Stimulated activated CD8-positive, alpha-beta memory T cell treated with anti-CD3 and anti-CD28 coated beads, Interleukin-7, amount 100 ng/mL, for 4 hours (primary cell): ENCODE results near the gene TSPAN4.

Source experiments
- DNase-seq, 2 donors: peaks; one replicate each; pipeline ENCODE4 v3.0.0-alpha.2; 2020; ENCODE audit warnings: low read depth in 2 of 2

Gene TSPAN4

DNA sequence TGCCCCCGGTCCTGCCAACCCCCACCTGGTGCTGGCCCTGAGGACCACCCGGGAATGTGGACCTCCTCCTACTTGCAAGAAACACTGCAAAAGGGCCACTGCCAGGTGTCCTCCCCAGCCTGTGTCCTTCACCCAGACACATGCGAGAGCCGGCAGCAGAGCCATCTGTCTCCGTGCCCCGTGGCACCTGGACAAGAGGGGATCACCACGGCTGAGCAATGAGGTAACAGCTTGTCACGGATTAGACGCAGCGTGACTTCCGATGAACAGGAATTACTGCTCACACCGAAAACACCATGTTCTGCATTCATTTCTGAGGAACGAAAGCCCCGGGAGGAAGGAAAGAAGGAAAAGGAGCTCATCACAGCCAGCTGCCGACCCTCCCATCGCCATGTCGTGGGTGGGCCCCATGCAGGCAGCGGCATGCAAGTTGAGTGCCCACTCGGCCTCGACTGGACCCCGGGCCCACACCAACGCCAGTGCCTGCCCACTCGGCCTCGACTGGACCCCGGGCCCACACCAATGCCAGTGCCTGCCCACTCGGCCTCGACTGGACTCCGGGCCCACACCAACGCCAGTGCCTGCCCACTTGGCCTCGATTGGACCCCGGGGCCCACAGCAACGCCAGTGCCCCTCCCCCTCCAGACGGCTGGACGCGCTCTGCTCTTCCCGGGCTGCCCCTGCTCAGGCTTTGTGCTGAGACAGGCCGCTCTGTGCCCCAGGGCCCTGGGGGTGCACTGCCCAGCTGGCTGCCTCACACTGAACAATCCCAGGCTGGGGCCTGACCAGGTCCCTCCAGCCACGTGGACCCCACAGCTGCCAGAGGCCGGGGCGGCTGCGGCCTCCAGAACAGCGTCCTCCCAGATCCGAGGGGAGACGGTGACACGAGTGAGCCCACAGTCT, 45.9 kb downstream of the TSPAN4 start:
- no peak for DNase-seq

DNA sequence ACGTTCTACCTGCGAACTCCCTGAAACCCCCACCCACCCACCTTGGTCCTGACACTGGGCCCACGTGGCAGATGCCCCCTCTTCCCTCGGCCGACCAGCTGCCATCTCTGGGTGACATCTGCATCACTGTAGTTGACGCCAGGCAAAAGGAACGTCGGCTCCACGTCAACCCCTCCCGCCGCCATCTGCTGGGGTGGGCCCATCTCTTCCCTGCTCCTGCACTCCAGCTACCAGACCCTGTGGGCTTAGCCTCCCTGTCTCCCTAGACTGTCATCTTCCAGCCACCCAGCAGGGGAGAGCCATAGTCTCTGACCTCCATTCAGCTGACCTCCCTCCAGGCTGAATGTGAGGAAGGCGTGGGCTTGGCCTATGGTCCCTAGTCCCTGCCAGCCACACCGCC, 46.6 kb downstream of the TSPAN4 start:
- DNase-seq, result no peak

DNA sequence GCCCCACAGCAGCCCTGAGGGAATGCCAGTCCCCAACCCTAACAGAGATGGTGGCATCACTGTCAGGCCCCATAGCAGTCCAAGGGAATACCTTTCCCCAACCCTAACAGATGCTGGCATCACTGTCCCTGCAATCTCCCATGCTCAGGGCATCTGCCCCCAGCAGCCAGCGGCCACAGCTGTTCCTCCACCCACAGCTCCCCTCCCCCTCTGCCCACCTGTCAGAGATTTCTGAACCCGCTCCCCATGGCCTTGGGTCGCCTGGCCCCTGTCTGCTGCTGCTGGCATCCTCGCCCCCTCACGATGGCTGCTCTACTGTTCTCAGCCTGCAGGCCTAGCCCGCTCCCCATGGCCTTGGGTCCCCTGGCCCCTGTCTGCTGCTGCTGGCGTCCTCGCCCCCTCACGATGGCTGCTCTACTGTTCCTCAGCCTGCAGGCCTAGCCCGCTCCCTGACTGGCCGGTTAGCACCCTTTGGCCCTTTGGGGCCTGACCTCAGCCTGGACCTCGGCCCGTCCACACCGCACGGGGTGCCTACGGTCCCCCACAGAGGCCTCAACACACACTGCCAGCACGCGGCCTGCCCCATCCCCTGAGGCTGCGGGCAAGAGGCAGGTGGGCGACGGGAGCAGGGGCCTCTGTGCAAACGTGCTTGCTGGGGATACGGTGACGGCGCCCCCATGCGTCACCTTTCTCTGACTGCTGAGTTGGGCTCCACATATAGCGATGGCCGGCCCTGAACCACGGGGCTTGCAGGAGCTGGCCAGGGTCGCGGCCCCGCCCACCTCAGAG, 47.2 kb downstream of the TSPAN4 start:
- DNase-seq, result no peak

DNA sequence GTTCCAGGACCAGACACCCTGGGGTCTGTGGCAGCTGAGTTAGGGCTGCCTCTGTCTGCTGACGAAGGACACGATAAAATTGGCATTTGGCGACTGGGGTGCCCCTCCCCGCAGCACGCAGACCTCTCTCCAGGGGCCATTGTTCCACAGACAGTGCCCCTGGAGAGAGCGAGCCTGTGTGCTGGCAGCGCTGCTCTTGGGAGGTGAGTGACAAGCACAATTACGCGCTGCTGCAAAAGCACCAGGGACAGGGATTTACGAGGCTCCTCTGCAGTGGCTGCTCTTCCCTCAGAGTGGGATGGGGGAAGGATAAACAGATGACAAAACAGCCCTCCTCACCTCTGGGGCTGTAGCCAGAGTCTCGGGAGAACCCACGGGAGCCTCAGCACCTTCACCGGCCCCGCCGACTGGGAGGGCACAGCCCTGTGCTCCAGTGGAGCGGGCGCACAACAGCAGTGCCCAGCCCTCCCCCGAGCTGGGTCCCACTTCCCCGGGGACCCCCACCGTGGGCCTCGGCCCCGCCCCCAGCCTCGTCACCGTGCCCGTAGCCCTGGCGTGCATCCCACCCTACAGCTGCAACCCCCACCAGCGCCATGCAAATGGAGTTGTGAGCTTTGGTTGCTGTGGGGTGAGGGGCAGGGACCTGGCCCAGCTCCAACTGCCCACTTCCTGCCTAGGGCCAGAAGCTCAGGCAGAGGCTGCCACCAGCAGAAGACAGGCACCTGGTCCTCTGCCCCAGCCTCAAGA, 48.3 kb downstream of the TSPAN4 start:
- DNase-seq, result no peak

DNA sequence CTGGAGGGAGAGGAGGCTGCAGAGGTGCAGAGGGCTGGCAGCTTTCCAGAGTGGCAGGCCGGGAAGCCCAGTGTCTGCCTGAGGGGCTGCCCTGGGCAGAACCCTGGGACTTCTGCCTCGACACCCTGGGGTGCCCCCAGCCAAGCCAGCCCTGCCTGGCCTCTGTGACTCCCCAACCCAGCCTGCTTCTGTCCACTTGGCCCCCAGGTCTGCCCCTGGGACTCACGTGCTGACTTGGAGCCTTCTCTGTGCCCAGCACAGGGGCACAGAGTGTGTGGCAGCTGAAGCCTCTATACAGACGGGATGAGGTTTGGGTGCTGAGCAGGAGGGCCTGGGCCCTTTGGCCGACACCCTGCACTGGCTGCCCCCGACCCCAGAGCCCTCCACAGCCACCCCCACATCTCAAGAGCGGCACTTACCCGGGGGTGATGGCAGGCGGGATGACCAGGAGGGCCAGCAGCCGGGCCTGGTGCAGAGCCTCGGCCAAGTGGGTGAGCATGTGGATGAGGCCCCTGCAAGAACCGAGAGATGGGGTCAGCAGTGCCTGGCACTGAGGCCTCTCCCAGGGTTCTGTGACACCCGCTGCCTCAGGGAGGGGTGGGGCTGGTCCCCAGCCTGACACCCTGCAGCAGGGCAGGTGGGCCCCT, 50.5 kb downstream of the TSPAN4 start:
- no peak for DNase-seq

DNA sequence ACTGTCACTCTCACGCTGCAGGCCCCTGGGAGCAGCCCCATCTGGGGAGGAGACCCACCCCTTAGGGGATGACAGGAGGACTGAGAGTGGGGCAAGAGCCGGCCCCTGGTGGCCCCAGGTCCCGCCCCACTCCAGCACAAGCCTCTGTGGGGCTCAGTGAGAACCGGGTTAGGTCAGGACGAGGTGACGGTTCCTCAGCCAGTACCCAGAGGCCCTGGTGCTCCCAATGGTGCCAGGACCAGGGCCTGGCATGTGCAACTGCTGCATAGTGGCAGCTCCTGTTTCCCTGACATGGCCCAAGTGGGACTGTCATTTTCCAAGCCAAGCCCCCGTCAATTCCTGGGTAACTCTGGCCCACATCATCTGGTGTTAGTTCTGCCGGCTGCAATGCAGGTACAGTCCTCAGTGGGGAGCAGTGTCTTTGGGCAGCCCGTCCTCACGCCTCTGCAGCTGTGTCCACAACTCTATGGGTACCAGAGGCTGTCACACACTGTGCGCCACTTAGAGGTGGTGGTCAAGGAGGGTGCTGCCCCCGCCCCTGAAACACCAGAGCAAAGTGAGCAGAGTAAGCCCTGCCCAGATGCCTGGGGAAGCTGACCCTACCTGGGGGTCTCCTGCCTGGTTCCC, 52.0 kb downstream of the TSPAN4 start:
- DNase-seq, result no peak

DNA sequence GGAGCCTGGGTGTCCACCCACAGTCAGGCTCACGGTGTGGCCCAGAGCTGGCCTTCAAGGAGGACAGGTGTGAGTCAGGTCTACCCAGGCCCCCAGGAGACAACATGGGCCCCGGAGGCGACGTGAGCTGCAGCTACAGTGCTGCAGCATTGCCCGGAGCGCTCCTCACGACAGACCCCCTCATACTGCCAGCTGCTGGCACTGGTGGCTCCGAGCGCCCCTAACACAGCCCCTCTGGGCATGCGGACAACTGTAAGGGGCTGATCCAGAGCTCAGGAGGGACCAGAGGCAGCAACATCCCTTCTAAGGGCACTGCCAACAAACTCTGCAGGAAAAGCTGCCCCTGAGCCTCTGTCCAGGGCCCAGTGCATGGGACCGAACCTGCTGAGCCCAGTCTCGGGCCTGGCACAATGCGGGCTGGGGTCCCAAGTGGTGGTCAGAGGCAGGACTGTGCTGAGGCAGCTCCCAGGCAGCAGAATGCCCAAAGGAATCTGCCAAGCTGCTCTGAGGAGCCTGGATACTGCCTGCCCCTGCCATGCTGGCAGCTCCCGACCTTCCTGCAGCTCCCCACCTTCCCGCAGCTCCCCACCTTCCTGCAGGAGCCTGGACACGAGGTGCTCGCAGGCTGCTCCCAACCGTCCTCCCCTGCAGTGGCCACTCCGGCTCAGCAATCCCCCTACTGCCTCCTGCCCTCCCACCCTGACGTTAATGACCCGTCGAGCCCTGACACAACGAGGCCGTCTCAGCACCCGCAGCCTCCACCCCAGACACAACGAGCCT, 52.9 kb downstream of the TSPAN4 start:
- no peak for DNase-seq

DNA sequence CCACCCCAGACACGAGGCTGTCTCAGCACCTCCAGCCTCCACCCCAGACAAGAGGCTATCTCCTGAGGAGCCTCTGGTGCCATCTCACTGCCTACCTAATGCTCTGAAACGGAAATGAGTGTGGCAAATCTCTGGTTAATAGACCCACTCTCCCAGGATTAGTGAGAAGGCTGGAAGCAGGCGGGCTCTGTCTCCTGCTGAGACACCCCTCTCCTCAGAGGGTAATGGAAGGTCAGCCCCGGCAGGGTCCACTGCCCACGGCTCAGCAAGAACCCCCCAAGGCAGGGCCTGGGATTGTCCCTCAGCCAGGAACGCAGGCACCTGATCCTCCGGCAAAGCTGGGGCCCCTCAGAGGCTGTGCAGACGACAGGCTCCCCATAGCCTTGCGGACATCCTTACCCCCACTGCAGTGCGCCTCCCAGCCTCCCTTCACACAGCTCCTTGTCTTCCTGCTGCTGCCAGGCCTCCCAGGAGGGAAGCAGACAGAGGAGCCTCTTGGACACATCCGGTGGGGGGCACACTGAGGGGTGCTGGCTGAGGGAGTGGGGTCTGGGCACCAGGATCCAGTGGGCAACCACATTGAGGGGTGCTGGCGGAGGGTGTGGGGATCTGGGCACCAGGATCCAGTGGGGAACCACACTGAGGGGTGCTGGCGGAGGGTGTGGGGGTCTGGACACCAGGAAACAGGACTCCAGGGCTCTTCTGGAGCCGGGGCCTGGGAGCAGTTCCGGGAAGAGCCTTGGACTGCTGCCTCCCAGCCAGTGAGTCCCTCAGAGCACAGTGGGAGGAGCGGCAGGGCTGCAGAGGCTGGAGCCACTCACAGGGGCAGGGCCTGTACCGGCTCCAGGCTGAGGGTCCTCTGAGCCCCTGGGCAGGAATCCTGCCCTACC, 54.8 kb downstream of the TSPAN4 start:
- no peak for DNase-seq

DNA sequence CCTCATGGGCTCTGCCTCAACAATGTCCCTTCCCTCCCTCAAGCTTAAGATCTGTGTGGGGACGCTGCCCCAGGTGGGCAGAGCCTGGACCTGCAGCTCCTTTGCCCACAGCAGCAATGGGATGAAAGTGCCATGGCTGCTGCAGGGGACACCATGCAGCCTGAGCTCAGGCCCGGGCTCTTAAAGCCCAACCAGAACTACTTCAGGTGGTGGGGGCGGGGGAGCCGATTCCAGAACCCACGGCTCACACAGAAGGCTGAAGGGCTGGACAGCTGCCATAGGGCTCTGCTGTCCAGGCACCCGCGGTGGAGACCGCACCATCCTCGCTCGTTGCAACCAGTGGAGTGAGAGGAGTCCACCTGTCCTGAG, 55.5 kb downstream of the TSPAN4 start:
- no peak for DNase-seq

DNA sequence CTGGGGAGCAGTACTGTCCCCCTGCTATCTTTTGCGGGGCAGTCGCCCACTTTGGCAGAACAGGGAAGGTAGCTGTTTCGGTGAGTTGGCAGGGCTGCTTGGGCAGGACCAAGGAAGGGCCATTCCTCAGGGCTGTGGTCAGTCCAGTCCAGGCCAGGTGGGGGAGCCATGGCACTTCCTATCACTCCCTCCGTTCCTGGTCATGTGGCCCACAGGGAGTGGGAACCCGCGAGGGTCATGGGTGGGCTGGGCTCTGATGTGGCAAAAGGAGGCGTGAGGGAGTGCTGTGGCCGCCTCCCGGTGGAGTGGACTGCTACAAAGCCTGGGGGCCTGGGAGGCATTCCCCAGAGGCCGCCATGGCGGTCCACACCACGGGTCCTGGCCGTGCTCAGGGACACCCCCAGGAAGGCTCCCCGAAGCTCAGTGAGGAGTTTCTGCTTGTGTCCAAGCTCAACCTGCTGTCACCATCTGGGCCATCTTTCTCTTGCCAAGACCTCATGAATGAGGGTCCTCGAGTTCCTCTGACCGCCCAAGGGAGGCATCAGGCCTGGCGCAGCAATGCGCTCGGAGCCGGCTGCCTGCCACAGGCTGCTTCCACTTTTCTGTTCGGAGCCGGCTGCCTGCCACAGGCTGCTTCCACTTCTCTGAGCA, 56.0 kb downstream of the TSPAN4 start:
- no peak for DNase-seq

DNA sequence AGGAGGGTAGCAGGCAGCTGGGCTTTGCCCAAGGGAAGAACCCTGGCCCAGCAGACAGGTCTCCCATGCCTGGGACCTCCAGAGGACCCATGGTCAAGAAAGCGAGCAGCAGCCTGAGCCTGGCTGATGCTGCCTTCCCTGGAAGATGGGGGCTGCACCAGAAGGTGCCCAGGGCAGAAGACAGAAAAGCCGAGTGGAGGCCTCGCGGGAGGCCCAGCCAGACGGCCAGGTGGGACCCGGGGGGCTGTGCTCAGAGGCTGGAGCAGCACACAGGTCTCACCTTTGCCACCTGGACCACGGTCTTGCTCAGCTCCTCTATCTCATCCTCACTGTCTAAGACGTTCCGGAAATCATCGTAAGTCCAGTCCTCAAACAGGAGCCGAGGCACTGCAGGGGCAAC, 57.1 kb downstream of the TSPAN4 start:
- DNase-seq, result no peak

DNA sequence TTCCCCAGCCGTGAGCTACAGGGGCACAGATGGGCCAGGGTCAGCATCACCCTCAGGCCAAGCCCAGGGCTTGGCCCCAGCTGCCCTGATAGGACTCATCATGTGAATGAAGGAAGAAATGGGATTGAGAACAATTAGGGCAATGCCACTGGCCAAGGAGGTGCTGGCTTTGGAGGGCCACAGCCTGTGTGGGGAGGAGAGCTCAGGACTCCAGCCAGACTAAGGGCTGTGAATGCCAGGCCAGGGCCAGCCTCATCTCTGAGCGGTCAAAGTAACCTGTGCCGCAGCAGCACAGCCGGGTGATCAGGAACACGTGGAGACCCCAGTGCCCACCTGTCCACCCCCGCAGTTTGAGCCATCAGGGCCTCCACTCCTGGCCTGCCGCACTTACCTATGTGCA, 57.9 kb downstream of the TSPAN4 start:
- DNase-seq, result no peak

DNA sequence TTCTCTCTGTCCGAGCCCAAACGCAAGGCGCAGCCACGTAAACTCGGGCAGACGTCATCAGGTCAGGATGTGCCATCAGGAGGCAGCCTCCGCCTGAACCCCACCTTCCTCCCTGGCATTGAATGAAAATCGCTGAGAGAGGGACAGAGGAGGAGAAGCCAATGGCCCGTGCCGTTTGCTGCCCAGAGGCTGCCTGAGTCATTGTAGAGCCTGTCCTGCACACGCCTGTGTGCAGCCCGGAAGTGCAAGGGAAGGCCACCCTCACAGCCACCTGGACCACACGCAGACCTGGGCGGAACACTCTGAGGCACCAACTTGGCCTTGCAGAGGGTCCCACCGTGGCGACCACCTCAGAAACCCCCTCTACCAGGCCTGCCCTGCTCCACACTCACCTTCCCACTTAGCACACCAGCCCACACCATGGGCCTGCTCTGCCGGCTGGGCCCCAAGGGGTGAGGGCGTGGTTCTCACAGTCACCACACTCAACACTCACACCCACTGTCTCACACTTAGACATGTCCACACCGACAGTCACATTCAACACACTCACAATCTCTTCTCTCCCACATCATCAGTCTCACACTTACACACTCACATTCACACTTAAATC, 58.9 kb downstream of the TSPAN4 start:
- DNase-seq, result no peak

DNA sequence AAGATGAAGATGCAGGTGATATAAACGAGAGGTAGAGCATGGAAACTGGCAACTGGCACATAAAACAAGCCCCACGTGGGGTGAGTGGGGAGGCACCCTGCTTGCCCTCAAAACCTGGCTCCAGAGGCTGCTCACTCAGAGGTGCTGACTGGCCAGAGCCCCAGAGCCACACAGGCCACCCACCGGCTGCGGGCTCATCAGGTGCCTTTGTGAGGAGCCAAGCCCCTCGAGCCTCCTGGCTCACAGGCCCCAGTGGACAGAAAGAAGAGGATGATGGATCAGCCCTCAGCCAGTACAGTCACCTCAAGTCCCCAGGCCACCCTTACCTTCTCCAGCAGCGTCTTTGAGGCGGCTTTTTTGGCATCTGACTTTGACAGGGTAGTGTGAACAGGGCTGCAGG, 61.7 kb downstream of the TSPAN4 start:
- DNase-seq, result no peak

DNA sequence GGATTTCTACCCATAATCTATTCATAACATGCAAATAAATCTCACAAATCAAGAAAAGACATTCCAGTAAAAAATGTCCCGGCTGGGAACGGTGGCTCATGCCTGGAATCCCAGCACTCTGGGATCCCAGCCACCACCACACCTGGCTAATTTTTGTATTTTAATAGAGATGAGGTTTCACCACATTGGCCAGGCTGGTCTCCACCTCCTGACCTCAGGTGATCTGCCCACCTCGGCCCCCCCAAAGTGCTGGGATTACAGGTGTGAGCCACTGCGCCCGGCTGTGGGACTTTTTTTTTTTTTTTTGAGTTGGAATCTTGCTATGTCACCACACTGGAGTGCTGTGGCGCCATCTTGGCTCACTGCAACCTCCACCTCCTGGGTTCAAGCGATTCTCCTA, 63.3 kb downstream of the TSPAN4 start:
- no peak for DNase-seq

DNA sequence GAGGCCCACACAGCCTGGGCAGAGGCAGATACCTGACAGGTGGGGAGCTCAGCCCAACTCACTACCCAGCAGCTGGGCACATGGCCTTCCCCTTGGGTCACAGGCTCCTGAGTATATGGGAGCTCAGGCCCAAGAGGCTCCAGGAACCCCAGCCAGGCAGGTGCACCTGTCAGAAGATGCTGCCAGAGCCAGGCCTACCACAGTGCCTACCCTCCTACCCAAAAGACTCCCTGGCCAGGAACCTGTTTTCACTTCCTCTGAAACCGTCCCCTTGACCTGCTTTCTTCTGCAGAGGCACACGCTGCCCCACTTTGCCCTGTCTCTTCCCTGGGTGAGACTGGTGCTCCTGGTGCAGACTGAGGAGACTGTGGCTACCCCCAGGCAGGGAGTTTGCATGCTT, 65.0 kb downstream of the TSPAN4 start:
- no peak for DNase-seq

DNA sequence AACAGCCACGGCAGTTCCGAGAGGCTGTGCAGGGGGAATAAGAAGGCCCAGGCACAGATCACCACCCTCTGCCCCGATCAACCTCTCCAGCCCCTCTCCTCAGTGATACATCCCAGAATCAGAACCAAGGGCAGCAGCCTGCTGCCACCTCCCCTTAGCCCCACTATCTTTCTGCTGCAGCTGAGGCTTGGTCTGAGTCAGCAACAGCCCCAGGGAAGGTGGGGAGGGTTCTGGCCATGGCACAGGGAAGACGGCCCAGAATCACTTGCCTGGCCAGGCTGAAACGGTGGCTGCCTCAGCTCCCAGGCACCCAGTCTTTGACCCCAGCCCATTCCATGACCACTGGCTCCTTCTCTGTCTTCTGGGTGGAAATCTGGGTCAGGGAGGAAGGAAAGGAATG, 65.6 kb downstream of the TSPAN4 start:
- no peak for DNase-seq

DNA sequence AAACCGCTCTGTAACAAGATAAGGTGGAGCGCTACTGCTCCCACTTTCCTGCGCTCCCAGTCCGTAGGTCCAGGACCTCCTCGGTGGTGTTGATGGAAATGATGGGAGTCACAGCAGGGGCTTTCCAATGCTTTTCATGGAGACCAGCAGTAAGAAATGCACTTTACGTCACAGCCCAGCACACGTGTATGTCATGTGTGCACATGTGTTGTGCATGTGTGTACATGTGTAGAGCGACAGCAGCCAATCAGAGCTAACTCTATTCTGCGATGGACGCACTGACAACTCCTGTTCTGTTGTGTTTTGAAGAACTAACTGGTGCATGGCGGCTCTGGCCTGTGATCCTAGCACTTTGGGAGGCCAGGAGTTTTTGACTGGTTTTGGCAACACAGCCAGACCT, 66.8 kb downstream of the TSPAN4 start:
- DNase-seq, result no peak
